Activated B cell treated with CpG ODN at 0.5 μM for 24 hours (primary cell): Measurements from ENCODE around the gene ZNF398. TPM values are rescaled to one million over a fixed set of nuclear protein-coding genes. Genes with fewer than 3 reads are reported as not detected.
A peak's percentile ranks its signal among the peaks of the same experiment; 100 is the strongest.

Source experiments
- ATAC-seq: fragments of 200-7000 bp; cut with Tn5 transposase; one replicate; pipeline ENCODE4 v1.10.0; 2021; ENCODE audit warnings: low read depth, mild to moderate bottlenecking, moderate library complexity
- CTCF ChIA-PET: fragments of 350-600 bp; sonication (Branson Sonifier 250); formaldehyde crosslinking; loops from one replicate; lab custom pipeline; 2021; ENCODE audit warnings: antibody characterized with exemption; lab: Charles Lee
- POLR2A ChIA-PET: fragments of 350-600 bp; sonication (Branson Sonifier 250); formaldehyde crosslinking; loops from one replicate; lab custom pipeline; 2021; ENCODE audit warnings: antibody characterized with exemption; lab: Charles Lee
- DNase-seq: peaks from one replicate; pipeline ENCODE4 v3.0.0; 2022
- H3K27ac Mint-ChIP-seq: one replicate; pipeline ENCODE4 v1.8.0; 2020; ENCODE audit warnings: mixed read lengths
- H3K27me3 Mint-ChIP-seq: one replicate; pipeline ENCODE4 v1.8.0; 2021; ENCODE audit warnings: mixed read lengths
- H3K36me3 Mint-ChIP-seq: one replicate; pipeline ENCODE4 v1.8.0; 2021; ENCODE audit warnings: low read depth, mixed read lengths
- H3K4me1 Mint-ChIP-seq: one replicate; pipeline ENCODE4 v1.8.0; 2021; ENCODE audit warnings: mixed read lengths
- H3K4me3 Mint-ChIP-seq: one replicate; pipeline ENCODE4 v1.8.0; 2020; ENCODE audit warnings: mild to moderate bottlenecking, mixed read lengths
- H3K9me3 Mint-ChIP-seq: one replicate; pipeline ENCODE4 v1.8.0; 2020; ENCODE audit warnings: mixed read lengths
- CTCF ChIP-seq: fragments of 200-600 bp; IDR thresholded peaks from one replicate; pipeline ENCODE4 v1.8.0; 2022; ENCODE audit warnings: antibody characterized with exemption, mild to moderate bottlenecking
- intact Hi-C: fragments of 100-400 bp; cut with micrococcal nuclease; formaldehyde crosslinking; loops from one replicate; pipeline ENCODE4 v1.15.1; 2024
- total RNA-seq: library from RNA; stranded (reverse); gene quantifications from 2 replicates; pipeline ENCODE4 v1.2.3, GENCODE V29; 2022

ZNF398 gene
- total RNA-seq, 1 donor from 2014 or later, result 17.3 TPM

DNA sequence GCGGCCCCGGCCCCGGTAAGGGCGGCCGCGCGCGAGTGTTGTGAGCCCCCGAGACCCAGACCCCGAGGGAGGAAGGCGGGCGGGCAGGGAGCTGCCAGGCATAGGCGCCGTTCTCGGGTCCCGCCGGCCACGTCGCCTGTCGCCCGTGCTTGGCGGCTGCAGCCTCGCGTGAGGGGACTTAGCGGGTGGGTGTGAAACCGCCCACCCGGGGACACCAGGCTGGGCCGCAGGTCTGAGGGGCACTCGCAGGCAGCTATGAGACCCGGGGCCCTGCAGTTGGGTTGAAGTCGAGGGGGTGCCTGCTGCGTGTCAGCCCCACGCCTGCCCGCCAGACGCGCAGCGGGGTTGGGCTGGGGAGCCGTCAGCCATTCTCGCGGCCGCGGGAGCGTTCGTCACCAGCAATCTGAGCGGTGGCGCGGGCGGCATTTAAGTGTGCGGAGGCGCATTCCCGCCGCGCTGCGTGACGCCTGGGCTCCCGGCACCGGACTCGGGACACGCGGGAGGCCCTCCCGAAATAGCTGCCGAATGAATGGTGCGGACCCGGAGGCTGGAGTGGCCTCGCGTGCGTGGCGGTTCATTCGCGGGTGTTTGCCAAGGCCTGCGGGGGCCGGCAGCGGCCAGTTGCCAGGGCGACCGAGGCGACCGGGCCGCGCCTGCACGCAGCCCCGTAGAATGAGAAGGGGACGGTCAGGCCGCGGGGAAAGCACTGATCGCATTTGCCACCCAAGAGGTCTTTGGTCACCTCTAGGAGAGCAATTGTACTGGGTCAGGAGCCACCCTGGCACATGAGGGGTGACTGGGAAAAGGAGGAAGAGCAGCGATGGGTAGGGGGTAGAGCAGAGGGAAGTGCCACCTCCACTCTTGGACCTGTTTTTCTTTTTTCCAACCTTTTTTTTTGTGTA, 750 bp downstream of the ZNF398 start:
- H3K36me3 Mint-ChIP-seq, result peaks cover 3% of the 10 kb centered on the region

DNA sequence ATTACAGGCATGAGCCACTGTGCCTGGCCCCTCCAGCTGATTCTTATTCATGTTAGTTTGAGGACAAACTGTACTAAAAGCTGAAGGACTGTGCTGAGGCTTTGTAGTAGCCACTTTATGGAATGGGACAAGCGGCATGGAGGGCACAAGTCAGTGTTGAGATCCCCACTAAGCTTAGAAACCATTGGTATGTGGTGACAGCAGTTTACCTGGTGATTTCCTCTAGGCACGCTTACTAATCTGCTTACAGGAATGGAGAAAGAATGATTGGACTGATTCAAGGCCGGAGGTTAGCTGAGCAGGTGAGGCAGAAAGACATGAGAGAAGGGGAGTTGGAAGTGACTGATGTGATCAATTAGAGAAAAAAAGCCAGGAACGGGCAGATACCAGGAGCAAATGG, 3.7 kb downstream of the ZNF398 start:
- POLR2A ChIA-PET, result no interaction called here
- H3K27me3 Mint-ChIP-seq, result no peaks in the 10 kb centered on the region
- no peaks in the 10 kb centered on the region for H3K9me3 Mint-ChIP-seq
- H3K36me3 Mint-ChIP-seq, result peaks cover 23% of the 10 kb centered on the region
- H3K4me1 Mint-ChIP-seq, result peaks cover 20% of the 10 kb centered on the region
- no peak for TF ChIP-seq CTCF
- no peak for ATAC-seq
- CTCF ChIA-PET, result no interaction called here
- intact Hi-C loops, result no loop called here
- no peak for DNase-seq
- no peak overlapping the region for H3K4me3 Mint-ChIP-seq
- no peak overlapping the region for H3K27ac Mint-ChIP-seq

More for the DNA sequence above, 750 bp downstream of the ZNF398 start:
- ChIA-PET POLR2A (interaction anchor here (0.6 to 4.7 kb wide), 14 partner anchors 16 to 1258 kb away, joined by 3 to 66 read pairs (median 8); partner anchors contain the start of genes CUL1, PDIA4, ZNF212 and ZNF282), CTCF (interaction anchor here (0.7 to 3.0 kb wide), 8 partner anchors 13 to 163 kb away, joined by 3 to 27 read pairs (median 4); partner anchors contain the start of genes ZNF282 and ZNF425)
- H3K4me1 Mint-ChIP-seq, result peaks cover 32% of the 10 kb centered on the region
- H3K27ac Mint-ChIP-seq, result peak overlapping the region; percentile 68
- H3K4me3 Mint-ChIP-seq, result peak overlapping the region; percentile 82
- ATAC-seq, result peak; percentile 22
- H3K27me3 Mint-ChIP-seq, result no peaks in the 10 kb centered on the region
- no peaks in the 10 kb centered on the region for H3K9me3 Mint-ChIP-seq
- no peak for TF ChIP-seq CTCF
- intact Hi-C loops, result loop anchor here (1.0 to 5.0 kb wide), 14 partner anchors 22 to 476 kb away; partner anchors contain the start of genes CUL1, EZH2, PDIA4 and ZNF212
- DNase-seq, result no peak

DNA sequence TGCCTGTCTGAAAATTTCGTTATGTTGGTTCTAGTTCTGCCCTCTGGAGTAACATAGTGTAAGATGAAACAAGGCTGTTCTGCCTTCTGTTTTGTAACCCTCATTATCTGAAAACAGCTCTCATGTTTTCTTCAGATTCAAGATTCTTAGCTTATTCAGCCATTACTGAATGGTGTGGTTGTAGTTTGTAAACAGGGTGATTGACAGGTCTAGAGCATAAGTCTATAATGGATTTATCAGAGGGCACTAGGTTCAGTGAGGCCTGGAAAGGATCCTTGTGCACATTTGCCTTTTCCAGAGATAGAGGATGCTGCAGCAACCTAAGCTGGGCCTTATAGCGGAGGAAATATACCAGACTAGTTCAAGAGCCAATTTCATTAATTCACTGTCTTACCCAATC, 6.1 kb downstream of the ZNF398 start:
- ChIA-PET POLR2A (no interaction called here), CTCF (no interaction called here)

GRCh38 chr7:149154056-149154455, 6.8 kb downstream of the ZNF398 start:
- ATAC-seq (no peak), DNase-seq (no peak)
- TF ChIP-seq CTCF, result no peak
- CTCF ChIA-PET, result no interaction called here
- Mint-ChIP-seq H3K27me3 (no peaks in the 10 kb centered on the region), H3K4me1 (peaks cover 11% of the 10 kb centered on the region), H3K9me3 (no peaks in the 10 kb centered on the region), H3K36me3 (peaks cover 36% of the 10 kb centered on the region), H3K4me3 (no peak overlapping the region), H3K27ac (no peak overlapping the region)
- POLR2A ChIA-PET, result no interaction called here
- intact Hi-C loops, result no loop called here

More for the DNA sequence above, 6.1 kb downstream of the ZNF398 start:
- Mint-ChIP-seq H3K36me3 (peaks cover 36% of the 10 kb centered on the region), H3K27me3 (no peaks in the 10 kb centered on the region), H3K4me3 (no peak overlapping the region), H3K9me3 (no peaks in the 10 kb centered on the region), H3K4me1 (peaks cover 17% of the 10 kb centered on the region), H3K27ac (no peak overlapping the region)
- intact Hi-C loops, result no loop called here
- TF ChIP-seq CTCF, result no peak
- ATAC-seq (no peak), DNase-seq (no peak)

DNA sequence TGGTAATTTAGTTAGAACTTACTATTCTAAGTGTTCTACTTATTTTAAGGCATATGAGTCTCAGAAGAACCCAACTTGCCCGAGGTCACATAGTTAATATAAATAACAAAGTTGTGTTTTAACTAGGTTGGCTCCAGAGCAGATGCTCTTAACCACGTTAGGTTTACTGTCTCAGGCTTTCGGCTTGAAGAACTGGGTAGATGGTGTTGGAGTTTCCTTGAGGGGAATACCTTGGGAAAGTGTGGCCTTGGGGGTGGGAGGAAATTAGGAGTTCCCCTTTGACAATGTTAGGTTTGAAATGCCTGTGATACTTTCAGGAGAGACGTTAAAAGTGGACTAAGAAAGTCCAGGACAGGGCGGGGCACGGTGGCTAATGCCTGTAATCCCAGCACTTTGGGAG, 9.6 kb downstream of the ZNF398 start:
- intact Hi-C loops, result no loop called here
- Mint-ChIP-seq H3K36me3 (peaks cover 50% of the 10 kb centered on the region), H3K27ac (no peak overlapping the region), H3K4me3 (no peak overlapping the region), H3K9me3 (no peaks in the 10 kb centered on the region), H3K4me1 (peaks cover 4% of the 10 kb centered on the region), H3K27me3 (no peaks in the 10 kb centered on the region)
- no peak for TF ChIP-seq CTCF
- ChIA-PET POLR2A (interaction anchor here (0.7 kb wide), 1 partner anchor 128 kb away, joined by 3 read pairs; no protein-coding TSS in a partner anchor), CTCF (interaction anchor here (0.6 kb wide), 1 partner anchor 226 kb away, joined by 3 read pairs; no protein-coding TSS in a partner anchor)
- ATAC-seq (no peak), DNase-seq (no peak)
